GM21723 (cell line): ENCODE measurements around the gene UAP1L1.
A peak's percentile ranks its signal among the peaks of the same experiment; 100 is the strongest.

Source experiments
- ATAC-seq: cut with Tn5 transposase; IDR thresholded peaks from one replicate; pipeline ENCODE4 v1.9.1; 2021; ENCODE audit warnings: mild to moderate bottlenecking, moderate library complexity; ENCODE audit not compliant: unreplicated experiment

UAP1L1 gene

GRCh38 chr9:137071282-137071681 is 6.0 kb upstream of the UAP1L1 start:
- no peak for ATAC-seq

DNA sequence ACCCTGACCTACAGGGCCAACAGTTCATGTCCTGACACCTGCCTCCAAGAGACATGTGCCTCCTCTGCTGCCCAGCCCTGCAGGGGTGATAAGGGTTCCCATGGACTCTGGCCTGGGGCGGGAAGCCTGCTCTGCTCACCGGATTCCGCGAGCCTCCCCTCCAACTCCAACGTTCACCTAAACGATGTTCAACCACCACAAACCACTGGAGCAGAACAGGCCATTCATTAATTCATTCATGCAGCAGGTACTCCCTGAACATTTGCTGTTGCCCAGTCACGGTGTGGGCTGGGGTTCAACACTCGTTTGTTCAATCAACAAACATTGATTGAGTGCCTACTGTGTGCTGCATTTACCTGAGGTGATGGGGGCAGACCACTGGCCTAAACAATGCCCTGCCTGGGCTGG is 3.3 kb upstream of the UAP1L1 start:
- ATAC-seq, result no peak

- no peak for ATAC-seq
These were observed 2.6 kb upstream of the UAP1L1 start for GRCh38 chr9:137074657-137075274.

- ATAC-seq, result no peak
These were observed 2.0 kb upstream of the UAP1L1 start for GRCh38 chr9:137075275-137075775.

GRCh38 chr9:137076636-137077009 is 694 bp upstream of the UAP1L1 start:
- no peak for ATAC-seq

GRCh38 chr9:137077758-137078693 is 709 bp downstream of the UAP1L1 start:
- ATAC-seq, result peak; percentile 35

GRCh38 chr9:137078701-137079400 is 1.5 kb downstream of the UAP1L1 start:
- ATAC-seq, result no peak

DNA sequence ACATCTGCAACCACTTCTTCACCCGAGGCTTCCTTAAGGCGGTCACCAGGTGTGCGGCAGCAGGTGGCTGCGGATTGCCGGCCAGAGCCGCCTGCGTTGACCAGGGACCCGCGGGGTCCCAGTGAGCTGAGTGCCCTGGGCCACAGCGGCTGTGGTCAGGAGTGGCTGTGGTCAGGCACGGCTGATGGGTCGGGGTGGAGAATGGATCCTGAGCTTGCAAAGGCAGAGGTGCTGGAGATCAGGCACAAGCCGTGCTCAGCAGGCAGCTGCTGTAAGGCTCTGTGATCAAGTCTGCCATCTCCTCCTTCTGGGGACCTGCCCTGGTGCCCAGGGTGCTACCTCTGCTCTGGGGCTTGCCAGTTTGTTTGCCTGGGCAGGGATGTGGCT is 2.1 kb downstream of the UAP1L1 start:
- ATAC-seq, result no peak

DNA sequence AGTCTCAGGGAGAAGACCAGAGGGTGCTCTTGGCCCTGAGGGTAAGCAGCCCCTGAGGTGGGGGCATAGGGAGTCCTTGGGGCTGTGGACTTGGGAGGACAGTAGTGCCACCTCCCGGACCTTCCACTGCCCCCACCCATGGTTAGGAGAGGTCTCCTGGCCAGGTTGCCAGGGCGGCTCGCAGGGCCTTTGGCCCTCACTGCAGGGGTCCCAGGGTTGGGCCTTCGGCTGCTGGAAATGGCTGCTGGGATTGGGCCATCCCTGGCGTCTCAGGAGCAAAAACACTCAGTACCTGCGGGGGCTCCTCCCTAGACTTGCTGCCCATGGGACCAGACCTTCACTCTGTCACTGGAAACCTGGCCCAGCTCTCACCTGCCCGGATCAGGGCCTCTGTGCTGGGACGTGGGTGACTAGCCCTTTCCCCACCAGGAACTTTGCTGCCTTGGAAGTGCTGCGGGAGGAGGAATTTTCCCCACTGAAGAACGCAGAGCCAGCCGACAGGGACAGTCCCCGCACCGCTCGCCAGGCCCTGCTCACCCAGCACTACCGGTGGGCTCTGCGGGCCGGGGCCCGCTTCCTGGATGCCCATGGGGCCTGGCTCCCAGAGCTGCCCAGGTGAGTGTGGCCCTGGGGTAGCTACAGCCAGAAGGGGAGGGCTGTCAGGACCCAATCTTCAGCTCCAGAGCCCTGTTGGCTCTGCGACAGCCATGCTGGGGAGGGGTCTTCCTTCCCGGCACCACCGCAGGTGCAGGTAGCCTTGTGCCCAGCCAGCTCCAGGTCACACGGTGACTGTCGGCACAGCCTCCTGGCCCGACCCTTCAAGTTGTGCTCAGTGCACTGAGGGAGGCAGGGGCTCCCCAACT is 3.2 kb downstream of the UAP1L1 start:
- no peak for ATAC-seq

GRCh38 chr9:137082222-137082924 is 5.1 kb downstream of the UAP1L1 start:
- ATAC-seq, result no peak

DNA sequence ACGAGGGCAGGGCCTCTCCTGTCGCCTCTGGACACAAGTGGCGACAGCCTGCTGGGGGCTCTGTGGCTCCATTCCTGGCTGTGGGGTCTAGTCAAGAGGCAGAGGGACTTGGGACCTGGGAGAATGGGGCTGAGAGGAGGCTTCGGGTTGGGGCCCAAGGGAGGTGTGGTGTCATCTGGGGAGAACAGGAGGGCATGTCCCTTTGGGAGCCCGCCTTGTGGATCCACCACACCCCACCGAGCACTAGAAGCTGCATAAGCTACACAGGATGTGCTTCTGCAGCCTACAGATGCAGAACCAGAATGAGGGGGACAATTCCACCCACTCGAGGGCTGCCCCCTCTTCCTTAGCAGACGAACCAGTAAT is 5.6 kb downstream of the UAP1L1 start:
- no peak for ATAC-seq

GRCh38 chr9:137083394-137084004 is 6.2 kb downstream of the UAP1L1 start:
- ATAC-seq, result no peak

GRCh38 chr9:137084526-137084925 is 7.2 kb downstream of the UAP1L1 start:
- ATAC-seq, result no peak

GRCh38 chr9:137085920-137086530 is 8.7 kb downstream of the UAP1L1 start:
- ATAC-seq, result peak; percentile 9

- ATAC-seq, result peak; percentile 79
These were observed 9.5 kb downstream of the UAP1L1 start, which contains the start of gene MAN1B1 for GRCh38 chr9:137086531-137087408. MAN1B1 (plus strand) TSS chr9:137086985; CDS start chr9:137087000, 15 bp downstream.

GRCh38 chr9:137087409-137087925 is 10.2 kb downstream of the UAP1L1 start:
- peak; percentile 1 for ATAC-seq

GRCh38 chr9:137088121-137088520 is 10.8 kb downstream of the UAP1L1 start:
- ATAC-seq, result no peak
